H1 (cell line): ENCODE data around the gene OAT. TPM values are rescaled to one million over a fixed set of nuclear protein-coding genes. Genes with fewer than 3 reads are reported as not detected.

Experiments
- ATF3 ChIP-seq: IDR thresholded peaks from 2 replicates; pipeline ENCODE4 v1.6.1; 2011; ENCODE audit warnings: low read depth, mild to moderate bottlenecking, low read length; ENCODE audit not compliant: insufficient read depth
- CHD1 ChIP-seq: IDR thresholded peaks from 2 replicates; pipeline ENCODE4 v1.6.1; 2012; ENCODE audit warnings: low read depth, low read length, improper control_type of control experiment
- CREB1 ChIP-seq: IDR thresholded peaks from 2 replicates; pipeline ENCODE4 v1.6.1; 2012; ENCODE audit warnings: inconsistent platforms
- E2F6 ChIP-seq: IDR thresholded peaks from 2 replicates; pipeline ENCODE4 v1.6.1; 2012; ENCODE audit warnings: inconsistent platforms
- EP300 ChIP-seq, 2 experiments: IDR thresholded peaks; 1 replicate in 1 of 2; 2 replicates in 1 of 2; pipeline ENCODE4 v1.6.1; 2011 to 2012; ENCODE audit warnings: low read depth in 2 of 2, low read length in 2 of 2, mild to moderate bottlenecking in 2 of 2, borderline replicate concordance in 1 of 2, inconsistent platforms in 1 of 2, moderate library complexity in 1 of 2
- polyA plus RNA-seq, 7 experiments: library from polyadenylated mRNA; depleted of rRNA in 3 of 7; stranded (reverse) in 5 of 7; unstranded in 2 of 7; fragments of >200 nt in 5 of 7; fragments of 200-250 nt in 2 of 7; gene quantifications; 1 replicate in 5 of 7; 2 replicates in 1 of 7; 4 replicates in 1 of 7; pipeline versions ENCODE4 v1.2.1 to v1.2.3, GENCODE V29; 2011 to 2013; ENCODE audit warnings: missing spikeins in 2 of 7, mixed read lengths in 2 of 7
- total RNA-seq: library from RNA; stranded (reverse); fragmentation: NEBNext Ultra II Directional; extraction: Animal tissue kit (Norgen Biotek cat#: 25700); gene quantifications from 2 replicates; pipeline ENCODE4 v1.2.1, GENCODE V29; 2021
- TF ChIP-seq, protein P1 (sequence below): fragments of 300-600 bp; sonication (generic); IDR thresholded peaks from 2 replicates; pipeline ENCODE4 v1.7.1; 2012; ENCODE audit warnings: low read length, moderate library complexity, mild to moderate bottlenecking, inconsistent platforms; ENCODE audit not compliant: insufficient replicate concordance

OAT gene
- total and polyA plus RNA-seq, 2 of the 8 experiments (the other 6 are each of a cell fraction or from before 2014, with no cell fraction given) = 67.8 to 121 TPM

DNA sequence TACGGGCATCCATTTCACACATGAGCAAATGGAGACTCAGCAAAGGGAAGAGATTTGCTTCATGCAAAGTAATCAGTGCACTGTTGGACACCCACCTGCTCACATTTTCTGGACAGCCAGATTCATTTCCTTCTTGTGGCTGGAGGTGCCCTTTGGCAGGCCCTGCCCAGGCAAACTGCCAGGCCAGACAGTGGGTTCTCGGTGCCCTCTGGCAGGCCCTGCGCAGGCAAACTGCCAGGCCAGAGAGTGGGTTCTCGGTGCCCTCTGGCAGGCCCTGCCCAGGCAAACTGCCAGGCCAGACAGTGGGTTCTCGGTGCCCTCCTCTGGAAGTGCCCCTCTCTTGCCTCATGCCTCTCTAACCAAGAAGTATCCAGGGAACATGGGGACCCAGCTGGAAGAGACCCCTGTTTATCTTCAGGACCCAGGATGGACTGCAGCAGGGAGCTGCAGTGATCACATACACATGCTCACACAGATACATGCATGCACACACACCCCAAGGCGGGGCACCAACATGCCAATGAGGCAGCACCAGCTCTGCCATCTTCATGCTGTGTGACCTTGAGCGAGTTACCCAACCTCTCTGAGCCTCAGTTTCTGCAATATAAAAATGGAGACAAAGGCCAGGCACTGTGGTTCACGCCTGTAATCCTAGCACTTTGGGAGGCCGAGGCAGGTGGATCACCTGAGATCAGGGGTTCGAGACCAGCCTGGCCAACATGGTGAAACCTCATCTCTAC lies 67.1 kb downstream of the OAT start (continued):
- TF ChIP-seq, protein P1, sequence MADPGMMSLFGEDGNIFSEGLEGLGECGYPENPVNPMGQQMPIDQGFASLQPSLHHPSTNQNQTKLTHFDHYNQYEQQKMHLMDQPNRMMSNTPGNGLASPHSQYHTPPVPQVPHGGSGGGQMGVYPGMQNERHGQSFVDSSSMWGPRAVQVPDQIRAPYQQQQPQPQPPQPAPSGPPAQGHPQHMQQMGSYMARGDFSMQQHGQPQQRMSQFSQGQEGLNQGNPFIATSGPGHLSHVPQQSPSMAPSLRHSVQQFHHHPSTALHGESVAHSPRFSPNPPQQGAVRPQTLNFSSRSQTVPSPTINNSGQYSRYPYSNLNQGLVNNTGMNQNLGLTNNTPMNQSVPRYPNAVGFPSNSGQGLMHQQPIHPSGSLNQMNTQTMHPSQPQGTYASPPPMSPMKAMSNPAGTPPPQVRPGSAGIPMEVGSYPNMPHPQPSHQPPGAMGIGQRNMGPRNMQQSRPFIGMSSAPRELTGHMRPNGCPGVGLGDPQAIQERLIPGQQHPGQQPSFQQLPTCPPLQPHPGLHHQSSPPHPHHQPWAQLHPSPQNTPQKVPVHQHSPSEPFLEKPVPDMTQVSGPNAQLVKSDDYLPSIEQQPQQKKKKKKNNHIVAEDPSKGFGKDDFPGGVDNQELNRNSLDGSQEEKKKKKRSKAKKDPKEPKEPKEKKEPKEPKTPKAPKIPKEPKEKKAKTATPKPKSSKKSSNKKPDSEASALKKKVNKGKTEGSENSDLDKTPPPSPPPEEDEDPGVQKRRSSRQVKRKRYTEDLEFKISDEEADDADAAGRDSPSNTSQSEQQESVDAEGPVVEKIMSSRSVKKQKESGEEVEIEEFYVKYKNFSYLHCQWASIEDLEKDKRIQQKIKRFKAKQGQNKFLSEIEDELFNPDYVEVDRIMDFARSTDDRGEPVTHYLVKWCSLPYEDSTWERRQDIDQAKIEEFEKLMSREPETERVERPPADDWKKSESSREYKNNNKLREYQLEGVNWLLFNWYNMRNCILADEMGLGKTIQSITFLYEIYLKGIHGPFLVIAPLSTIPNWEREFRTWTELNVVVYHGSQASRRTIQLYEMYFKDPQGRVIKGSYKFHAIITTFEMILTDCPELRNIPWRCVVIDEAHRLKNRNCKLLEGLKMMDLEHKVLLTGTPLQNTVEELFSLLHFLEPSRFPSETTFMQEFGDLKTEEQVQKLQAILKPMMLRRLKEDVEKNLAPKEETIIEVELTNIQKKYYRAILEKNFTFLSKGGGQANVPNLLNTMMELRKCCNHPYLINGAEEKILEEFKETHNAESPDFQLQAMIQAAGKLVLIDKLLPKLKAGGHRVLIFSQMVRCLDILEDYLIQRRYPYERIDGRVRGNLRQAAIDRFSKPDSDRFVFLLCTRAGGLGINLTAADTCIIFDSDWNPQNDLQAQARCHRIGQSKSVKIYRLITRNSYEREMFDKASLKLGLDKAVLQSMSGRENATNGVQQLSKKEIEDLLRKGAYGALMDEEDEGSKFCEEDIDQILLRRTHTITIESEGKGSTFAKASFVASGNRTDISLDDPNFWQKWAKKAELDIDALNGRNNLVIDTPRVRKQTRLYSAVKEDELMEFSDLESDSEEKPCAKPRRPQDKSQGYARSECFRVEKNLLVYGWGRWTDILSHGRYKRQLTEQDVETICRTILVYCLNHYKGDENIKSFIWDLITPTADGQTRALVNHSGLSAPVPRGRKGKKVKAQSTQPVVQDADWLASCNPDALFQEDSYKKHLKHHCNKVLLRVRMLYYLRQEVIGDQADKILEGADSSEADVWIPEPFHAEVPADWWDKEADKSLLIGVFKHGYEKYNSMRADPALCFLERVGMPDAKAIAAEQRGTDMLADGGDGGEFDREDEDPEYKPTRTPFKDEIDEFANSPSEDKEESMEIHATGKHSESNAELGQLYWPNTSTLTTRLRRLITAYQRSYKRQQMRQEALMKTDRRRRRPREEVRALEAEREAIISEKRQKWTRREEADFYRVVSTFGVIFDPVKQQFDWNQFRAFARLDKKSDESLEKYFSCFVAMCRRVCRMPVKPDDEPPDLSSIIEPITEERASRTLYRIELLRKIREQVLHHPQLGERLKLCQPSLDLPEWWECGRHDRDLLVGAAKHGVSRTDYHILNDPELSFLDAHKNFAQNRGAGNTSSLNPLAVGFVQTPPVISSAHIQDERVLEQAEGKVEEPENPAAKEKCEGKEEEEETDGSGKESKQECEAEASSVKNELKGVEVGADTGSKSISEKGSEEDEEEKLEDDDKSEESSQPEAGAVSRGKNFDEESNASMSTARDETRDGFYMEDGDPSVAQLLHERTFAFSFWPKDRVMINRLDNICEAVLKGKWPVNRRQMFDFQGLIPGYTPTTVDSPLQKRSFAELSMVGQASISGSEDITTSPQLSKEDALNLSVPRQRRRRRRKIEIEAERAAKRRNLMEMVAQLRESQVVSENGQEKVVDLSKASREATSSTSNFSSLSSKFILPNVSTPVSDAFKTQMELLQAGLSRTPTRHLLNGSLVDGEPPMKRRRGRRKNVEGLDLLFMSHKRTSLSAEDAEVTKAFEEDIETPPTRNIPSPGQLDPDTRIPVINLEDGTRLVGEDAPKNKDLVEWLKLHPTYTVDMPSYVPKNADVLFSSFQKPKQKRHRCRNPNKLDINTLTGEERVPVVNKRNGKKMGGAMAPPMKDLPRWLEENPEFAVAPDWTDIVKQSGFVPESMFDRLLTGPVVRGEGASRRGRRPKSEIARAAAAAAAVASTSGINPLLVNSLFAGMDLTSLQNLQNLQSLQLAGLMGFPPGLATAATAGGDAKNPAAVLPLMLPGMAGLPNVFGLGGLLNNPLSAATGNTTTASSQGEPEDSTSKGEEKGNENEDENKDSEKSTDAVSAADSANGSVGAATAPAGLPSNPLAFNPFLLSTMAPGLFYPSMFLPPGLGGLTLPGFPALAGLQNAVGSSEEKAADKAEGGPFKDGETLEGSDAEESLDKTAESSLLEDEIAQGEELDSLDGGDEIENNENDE = no peak
- TF ChIP-seq ATF3 (no peak), E2F6 (no peak), CHD1 (no peak), CREB1 (no peak), EP300 (IDR thresholded peaks at IDR 0.05; ENCODE audit: borderline replicate concordance in 1 of 2, low read depth in 2 of 2, low read length in 2 of 2) (no peak)
